Thyroid gland (tissue), 4 donors: ENCODE data around the gene TRIM3.

Experiments used
- POLR2A ChIP-seq, 2 donors: fragments of 450-650 bp; IDR thresholded peaks; one replicate each; pipeline ENCODE4 v1.6.1; 2017; ENCODE audit warnings: antibody characterized with exemption in 2 of 2, mild to moderate bottlenecking in 2 of 2, moderate library complexity in 1 of 2
- TF ChIP-seq, protein P1 (sequence below), 6 experiments: fragments of 200-600 bp in 3 of 6; fragments of 450-650 bp in 3 of 6; sonication (generic) in 3 of 6; IDR thresholded peaks; one replicate each; pipeline ENCODE4 v1.5.1; 2016 to 2019; ENCODE audit warnings: antibody characterized with exemption in 6 of 6, mild to moderate bottlenecking in 2 of 6, inconsistent platforms in 1 of 6, moderate library complexity in 1 of 6

DNA sequence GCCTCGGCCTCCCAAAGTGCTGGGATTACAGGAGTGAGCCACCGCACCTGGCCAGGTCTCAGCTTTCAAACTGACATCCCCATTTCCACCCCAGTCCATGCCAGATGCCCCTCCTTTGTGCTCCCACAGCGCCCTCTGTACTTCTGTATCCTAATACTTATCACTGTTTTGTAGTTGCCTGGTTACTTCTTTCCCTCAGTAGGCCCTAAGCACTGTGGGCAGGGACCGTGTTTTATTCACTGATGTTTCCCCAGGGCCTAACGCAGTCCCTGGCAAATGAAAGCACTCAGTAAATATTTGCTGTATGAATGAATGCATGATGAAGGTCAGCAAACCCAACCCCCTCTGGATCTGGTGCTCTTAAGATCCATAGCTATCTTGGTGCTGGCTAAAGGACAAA, 2.2 kb upstream of the TRIM3 start:
- TF ChIP-seq, protein P1, sequence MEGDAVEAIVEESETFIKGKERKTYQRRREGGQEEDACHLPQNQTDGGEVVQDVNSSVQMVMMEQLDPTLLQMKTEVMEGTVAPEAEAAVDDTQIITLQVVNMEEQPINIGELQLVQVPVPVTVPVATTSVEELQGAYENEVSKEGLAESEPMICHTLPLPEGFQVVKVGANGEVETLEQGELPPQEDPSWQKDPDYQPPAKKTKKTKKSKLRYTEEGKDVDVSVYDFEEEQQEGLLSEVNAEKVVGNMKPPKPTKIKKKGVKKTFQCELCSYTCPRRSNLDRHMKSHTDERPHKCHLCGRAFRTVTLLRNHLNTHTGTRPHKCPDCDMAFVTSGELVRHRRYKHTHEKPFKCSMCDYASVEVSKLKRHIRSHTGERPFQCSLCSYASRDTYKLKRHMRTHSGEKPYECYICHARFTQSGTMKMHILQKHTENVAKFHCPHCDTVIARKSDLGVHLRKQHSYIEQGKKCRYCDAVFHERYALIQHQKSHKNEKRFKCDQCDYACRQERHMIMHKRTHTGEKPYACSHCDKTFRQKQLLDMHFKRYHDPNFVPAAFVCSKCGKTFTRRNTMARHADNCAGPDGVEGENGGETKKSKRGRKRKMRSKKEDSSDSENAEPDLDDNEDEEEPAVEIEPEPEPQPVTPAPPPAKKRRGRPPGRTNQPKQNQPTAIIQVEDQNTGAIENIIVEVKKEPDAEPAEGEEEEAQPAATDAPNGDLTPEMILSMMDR (IDR thresholded peaks at IDR 0.05) = no peak
- TF ChIP-seq POLR2A (IDR thresholded peaks at IDR 0.05) = no peak
